ENCODE results near the gene TMOD3.

TMOD3 gene

GRCh38 chr15:51866161-51866560, 36.7 kb downstream of the TMOD3 start:
- no peaks in the 10 kb centered on the region for H4K20me1 ChIP-seq (ENCODE audit: insufficient read depth)
- no peak overlapping the region for H3K4me2 ChIP-seq
- H3K36me3 ChIP-seq (ENCODE audit: insufficient read depth), result no peaks in the 10 kb centered on the region
- no peaks in the 10 kb centered on the region for H3K4me1 ChIP-seq (ENCODE audit: low read depth, poor library complexity, severe bottlenecking)
- H3K27ac ChIP-seq, result no peak overlapping the region
- no peak overlapping the region for H3K9ac ChIP-seq
- no peak overlapping the region for H2AFZ ChIP-seq (ENCODE audit: low read depth)
- H3K4me3 ChIP-seq (IDR thresholded peaks at IDR 0.05; ENCODE audit: insufficient read depth, low read depth, low read length), result no peak overlapping the region
- no peaks in the 10 kb centered on the region for H3K27me3 ChIP-seq (ENCODE audit: insufficient read depth, low read depth)
- no peak for TF ChIP-seq CTCF (conservative IDR thresholded peaks at IDR 0.05; ENCODE audit: low read depth, low read length)
- no peaks in the 10 kb centered on the region for H3K79me2 ChIP-seq (ENCODE audit: insufficient read depth, low read depth)

GRCh38 chr15:51866751-51867150, 37.3 kb downstream of the TMOD3 start:
- Histone ChIP-seq H3K4me2 (no peak overlapping the region), H3K4me3 (IDR thresholded peaks at IDR 0.05; ENCODE audit: insufficient read depth, low read depth, low read length) (no peak overlapping the region), H3K4me1 (ENCODE audit: low read depth, poor library complexity, severe bottlenecking) (no peaks in the 10 kb centered on the region), H3K79me2 (ENCODE audit: insufficient read depth, low read depth) (no peaks in the 10 kb centered on the region), H2AFZ (ENCODE audit: low read depth) (no peak overlapping the region), H4K20me1 (ENCODE audit: insufficient read depth) (no peaks in the 10 kb centered on the region), H3K27ac (no peak overlapping the region), H3K9ac (no peak overlapping the region), H3K36me3 (ENCODE audit: insufficient read depth) (no peaks in the 10 kb centered on the region), H3K27me3 (ENCODE audit: insufficient read depth, low read depth) (no peaks in the 10 kb centered on the region)
- no peak for TF ChIP-seq CTCF (conservative IDR thresholded peaks at IDR 0.05; ENCODE audit: low read depth, low read length)

- no peaks in the 10 kb centered on the region for H4K20me1 ChIP-seq (ENCODE audit: insufficient read depth)
- H3K27ac ChIP-seq, result no peak overlapping the region
- no peak overlapping the region for H2AFZ ChIP-seq (ENCODE audit: low read depth)
- no peaks in the 10 kb centered on the region for H3K79me2 ChIP-seq (ENCODE audit: insufficient read depth, low read depth)
- no peak overlapping the region for H3K4me3 ChIP-seq (IDR thresholded peaks at IDR 0.05; ENCODE audit: insufficient read depth, low read depth, low read length)
- H3K27me3 ChIP-seq (ENCODE audit: insufficient read depth, low read depth), result no peaks in the 10 kb centered on the region
- H3K36me3 ChIP-seq (ENCODE audit: insufficient read depth), result no peaks in the 10 kb centered on the region
- no peak overlapping the region for H3K4me2 ChIP-seq
- no peak for TF ChIP-seq CTCF (conservative IDR thresholded peaks at IDR 0.05; ENCODE audit: low read depth, low read length)
- no peak overlapping the region for H3K9ac ChIP-seq
- H3K4me1 ChIP-seq (ENCODE audit: low read depth, poor library complexity, severe bottlenecking), result no peaks in the 10 kb centered on the region
Measured at GRCh38 chr15:51869060-51869421, 39.6 kb downstream of the TMOD3 start.

GRCh38 chr15:51870774-51871173, 41.3 kb downstream of the TMOD3 start:
- Histone ChIP-seq H3K27me3 (ENCODE audit: insufficient read depth, low read depth) (no peaks in the 10 kb centered on the region), H3K36me3 (ENCODE audit: insufficient read depth) (no peaks in the 10 kb centered on the region), H3K27ac (no peak overlapping the region), H3K9ac (no peak overlapping the region), H3K4me1 (ENCODE audit: low read depth, poor library complexity, severe bottlenecking) (no peaks in the 10 kb centered on the region), H4K20me1 (ENCODE audit: insufficient read depth) (no peaks in the 10 kb centered on the region), H3K4me2 (no peak overlapping the region), H3K4me3 (IDR thresholded peaks at IDR 0.05; ENCODE audit: insufficient read depth, low read depth, low read length) (no peak overlapping the region), H3K79me2 (ENCODE audit: insufficient read depth, low read depth) (no peaks in the 10 kb centered on the region), H2AFZ (ENCODE audit: low read depth) (no peak overlapping the region)
- TF ChIP-seq CTCF (conservative IDR thresholded peaks at IDR 0.05; ENCODE audit: low read depth, low read length), result no peak

Data from KMS-11 (cell line).